ENCODE data around the gene ITPRIP.

The ITPRIP gene

GRCh38 chr10:104337985-104338735, at the start of gene ITPRIP:
Gene ITPRIP (minus strand): TSS chr10:104338465. CDS start chr10:104316051, 22,414 bp downstream.
- peak; percentile 57 to 66 for DNase-seq (ENCODE audit: low read depth in 1 of 2, low spot score in 1 of 2)

- no peak for DNase-seq (ENCODE audit: low read depth in 1 of 2, low spot score in 1 of 2)
These were observed 49.0 kb upstream of the ITPRIP start for GRCh38 chr10:104387130-104387888.

- no peak for DNase-seq (ENCODE audit: low read depth in 1 of 2, low spot score in 1 of 2)
These were observed 42.1 kb upstream of the ITPRIP start for GRCh38 chr10:104380336-104380735.

GRCh38 chr10:104376784-104377300, 38.6 kb upstream of the ITPRIP start:
- no peak for DNase-seq (ENCODE audit: low read depth in 1 of 2, low spot score in 1 of 2)

- DNase-seq (ENCODE audit: low read depth in 1 of 2, low spot score in 1 of 2): no peak
These were observed 36.3 kb upstream of the ITPRIP start for GRCh38 chr10:104374591-104374990.

GRCh38 chr10:104371753-104372152, 33.5 kb upstream of the ITPRIP start:
- no peak for DNase-seq (ENCODE audit: low read depth in 1 of 2, low spot score in 1 of 2)

GRCh38 chr10:104368381-104368780, 30.1 kb upstream of the ITPRIP start:
- no peak for DNase-seq (ENCODE audit: low read depth in 1 of 2, low spot score in 1 of 2)

GRCh38 chr10:104367904-104368303, 29.6 kb upstream of the ITPRIP start:
- DNase-seq (ENCODE audit: low read depth in 1 of 2, low spot score in 1 of 2): no peak

- DNase-seq (ENCODE audit: low read depth in 1 of 2, low spot score in 1 of 2): no peak
These were observed 21.5 kb upstream of the ITPRIP start for GRCh38 chr10:104359811-104360210.

- DNase-seq (ENCODE audit: low read depth in 1 of 2, low spot score in 1 of 2): peak; percentile 65 to 84
These were observed 15.2 kb upstream of the ITPRIP start, which contains the start of gene CFAP58 for GRCh38 chr10:104353325-104354048. Gene CFAP58 (plus strand): TSS chr10:104353833. CDS start chr10:104353898, 65 bp downstream.

GRCh38 chr10:104351919-104352318, 13.7 kb upstream of the ITPRIP start:
- DNase-seq (ENCODE audit: low read depth in 1 of 2, low spot score in 1 of 2): no peak

GRCh38 chr10:104351061-104351702, 12.9 kb upstream of the ITPRIP start:
- DNase-seq (ENCODE audit: low read depth in 1 of 2, low spot score in 1 of 2): no peak

- no peak for DNase-seq (ENCODE audit: low read depth in 1 of 2, low spot score in 1 of 2)
These were observed 11.9 kb upstream of the ITPRIP start for GRCh38 chr10:104350127-104350635.

- no peak for DNase-seq (ENCODE audit: low read depth in 1 of 2, low spot score in 1 of 2)
These were observed 11.4 kb upstream of the ITPRIP start for GRCh38 chr10:104349623-104350126.

- no peak for DNase-seq (ENCODE audit: low read depth in 1 of 2, low spot score in 1 of 2)
These were observed 10.3 kb upstream of the ITPRIP start for GRCh38 chr10:104348601-104349000.

GRCh38 chr10:104347295-104348045, 9.2 kb upstream of the ITPRIP start:
- DNase-seq (ENCODE audit: low read depth in 1 of 2, low spot score in 1 of 2): no peak

- no peak for DNase-seq (ENCODE audit: low read depth in 1 of 2, low spot score in 1 of 2)
These were observed 7.7 kb upstream of the ITPRIP start for GRCh38 chr10:104345941-104346340.

GRCh38 chr10:104345515-104345914, 7.2 kb upstream of the ITPRIP start:
- DNase-seq (ENCODE audit: low read depth in 1 of 2, low spot score in 1 of 2): no peak

- no peak for DNase-seq (ENCODE audit: low read depth in 1 of 2, low spot score in 1 of 2)
These were observed 6.0 kb upstream of the ITPRIP start for GRCh38 chr10:104344219-104344618.

- DNase-seq (ENCODE audit: low read depth in 1 of 2, low spot score in 1 of 2): no peak
These were observed 4.7 kb upstream of the ITPRIP start for GRCh38 chr10:104342941-104343411.

All from activated CD4-positive, alpha-beta T cell treated with anti-CD3 and anti-CD28 coated beads, Interleukin-2, amount 50 U/mL, for 24 hours (primary cell).